Liver (tissue), 9 donors: ENCODE measurements around the gene TMLHE. TPM values are rescaled to one million over a fixed set of nuclear protein-coding genes. Genes with fewer than 3 reads are reported as not detected.
"Not testable (repeated sequence)": the region's sequence is repeated elsewhere in the genome, so short reads cannot be mapped to it uniquely, and the experiment has no call there.

Source experiments
- DNase-seq: peaks from one replicate; pipeline ENCODE4 v3.0.0-alpha.2; 2017; ENCODE audit warnings: low spot score
- H3K27ac ChIP-seq, 2 donors: one replicate each; pipeline ENCODE4 v1.7.0; 2013; ENCODE audit warnings: inconsistent platforms in 2 of 2, low read length in 2 of 2, control low read depth in 1 of 2, low read depth in 1 of 2, mild to moderate bottlenecking in 1 of 2
- H3K27me3 ChIP-seq, 4 donors: one replicate each; pipeline versions ENCODE4 v1.6.1 to v1.7.0; 2013; ENCODE audit warnings: low read length in 3 of 4, inconsistent platforms in 1 of 4, mild to moderate bottlenecking in 1 of 4, moderate library complexity in 1 of 4; ENCODE audit not compliant: control insufficient read depth in 4 of 4, insufficient read depth in 4 of 4
- H3K36me3 ChIP-seq, 4 donors: one replicate each; pipeline versions ENCODE4 v1.6.1 to v1.7.0; 2013; ENCODE audit warnings: low read length in 3 of 4, mild to moderate bottlenecking in 3 of 4, low read depth in 1 of 4, moderate library complexity in 1 of 4; ENCODE audit not compliant: control insufficient read depth in 4 of 4, insufficient read depth in 3 of 4
- H3K4me1 ChIP-seq, 4 donors: one replicate each; pipeline versions ENCODE4 v1.6.1 to v1.7.0; 2013; ENCODE audit warnings: low read length in 3 of 4, mild to moderate bottlenecking in 3 of 4, moderate library complexity in 1 of 4; ENCODE audit not compliant: control insufficient read depth in 4 of 4, insufficient read depth in 4 of 4
- H3K4me3 ChIP-seq, 3 donors: one replicate each; pipeline versions ENCODE4 v1.6.1 to v1.7.0; 2013; ENCODE audit warnings: low read length in 3 of 3, control low read depth in 1 of 3, low read depth in 1 of 3, mild to moderate bottlenecking in 1 of 3
- H3K9ac ChIP-seq, 2 donors: one replicate each; pipeline ENCODE4 v1.7.0; 2013; ENCODE audit warnings: low read length in 2 of 2, mild to moderate bottlenecking in 2 of 2, moderate library complexity in 2 of 2, control low read depth in 1 of 2, low read depth in 1 of 2
- H3K9me3 ChIP-seq, 4 donors: one replicate each; pipeline versions ENCODE4 v1.6.1 to v1.7.0; 2013; ENCODE audit warnings: low read length in 3 of 4; ENCODE audit not compliant: control insufficient read depth in 4 of 4
- ATF3 ChIP-seq: IDR thresholded peaks from 2 replicates; pipeline ENCODE4 v1.6.1; 2016; ENCODE audit warnings: antibody characterized with exemption
- CTCF ChIP-seq: fragments of 150-350 bp; IDR thresholded peaks from 2 replicates; pipeline ENCODE4 v1.5.1; 2017; ENCODE audit warnings: improper control_type of control experiment, low read depth, low read length; ENCODE audit not compliant: missing input control
- EGR1 ChIP-seq, 2 donors: IDR thresholded peaks; 2 replicates each; pipeline ENCODE4 v1.6.1; 2016 to 2018; ENCODE audit warnings: antibody characterized with exemption in 2 of 2, low read depth in 2 of 2
- FOXA1 ChIP-seq: IDR thresholded peaks from 2 replicates; pipeline ENCODE4 v1.6.1; 2016; ENCODE audit warnings: antibody characterized with exemption
- FOXA2 ChIP-seq: IDR thresholded peaks from 2 replicates; pipeline ENCODE4 v1.6.1; 2016; ENCODE audit warnings: antibody characterized with exemption
- GABPA ChIP-seq, 2 donors: IDR thresholded peaks in 1 of 2; conservative IDR thresholded peaks in 1 of 2; 2 replicates each; pipeline ENCODE4 v1.6.1; 2016; ENCODE audit warnings: antibody characterized with exemption in 2 of 2, mild to moderate bottlenecking in 1 of 2, moderate library complexity in 1 of 2
- HNF4A ChIP-seq, 2 donors: conservative IDR thresholded peaks; 2 replicates each; pipeline ENCODE4 v1.6.1; 2016; ENCODE audit warnings: antibody characterized with exemption in 2 of 2, mild to moderate bottlenecking in 2 of 2
- JUND ChIP-seq, 2 donors: IDR thresholded peaks; 2 replicates each; pipeline ENCODE4 v1.6.1; 2016; ENCODE audit warnings: antibody characterized with exemption in 2 of 2
- MAX ChIP-seq: IDR thresholded peaks from 2 replicates; pipeline ENCODE4 v1.6.1; 2016; ENCODE audit warnings: antibody characterized with exemption
- NR2F2 ChIP-seq: IDR thresholded peaks from 2 replicates; pipeline ENCODE4 v1.6.1; 2016; ENCODE audit warnings: antibody characterized with exemption
- REST ChIP-seq: IDR thresholded peaks from 2 replicates; pipeline ENCODE4 v1.6.1; 2016; ENCODE audit warnings: antibody characterized with exemption, mild to moderate bottlenecking
- RXRA ChIP-seq, 2 donors: IDR thresholded peaks; 2 replicates each; pipeline ENCODE4 v1.6.1; 2017 to 2018; ENCODE audit warnings: antibody characterized with exemption in 2 of 2, mild to moderate bottlenecking in 1 of 2
- SP1 ChIP-seq: IDR thresholded peaks from 2 replicates; pipeline ENCODE4 v1.6.1; 2018; ENCODE audit warnings: antibody characterized with exemption, mild to moderate bottlenecking
- TAF1 ChIP-seq: conservative IDR thresholded peaks from 2 replicates; pipeline ENCODE4 v1.6.1; 2016; ENCODE audit warnings: antibody characterized with exemption, mild to moderate bottlenecking
- YY1 ChIP-seq: IDR thresholded peaks from 2 replicates; pipeline ENCODE4 v1.6.1; 2016; ENCODE audit warnings: antibody characterized with exemption, mild to moderate bottlenecking
- WGBS: extraction: QIAGEN DNeasy Blood & Tissue Kit; methylation state at CpG from one replicate; pipeline ENCODE4 v1.1.7; 2013; 5-methylcytosine and 5-hydroxymethylcytosine counted together
- polyA plus RNA-seq, 2 donors: library from polyadenylated mRNA; stranded (reverse) in 1 of 2; unstranded in 1 of 2; fragments of 200-250 nt in 1 of 2; fragments of >200 nt in 1 of 2; fragmentation: Nextera tagmentation in 1 of 2; extraction: Ambion mirVana in 1 of 2; gene quantifications; one replicate each; pipeline versions ENCODE4 v1.2.1 to v1.2.3, GENCODE V29; 2013 to 2015
- total RNA-seq, 2 donors: library from RNA; depleted of rRNA; stranded (reverse); fragments of >200 nt; gene quantifications; one replicate each; pipeline ENCODE4 v1.2.3, GENCODE V29; 2014
- donor health status: healthy.
- donor health status: healthy.
- donor health status: healthy.
- donor health status: healthy.
- donor health status: healthy.

Gene TMLHE
- total and polyA plus RNA-seq, 4 donors, result 10.4 to 21.3 (median 12.2) TPM

GRCh38 chrX:155637714-155638113 is 25.0 kb upstream of the TMLHE start:
- H3K9me3 ChIP-seq, result no peaks in the 10 kb centered on the region
- H3K27ac ChIP-seq, result no peak overlapping the region
- H3K9ac ChIP-seq, result no peak overlapping the region
- H3K4me3 ChIP-seq, result no peak overlapping the region
- no peaks in the 10 kb centered on the region for H3K27me3 ChIP-seq
- DNase-seq, result no peak
- TF ChIP-seq JUND (IDR thresholded peaks at IDR 0.05) (no peak), EGR1 (IDR thresholded peaks at IDR 0.05; ENCODE audit: low read depth in 2 of 2) (no peak), FOXA2 (no peak), MAX (no peak), GABPA (IDR thresholded peaks at IDR 0.05 in 1 of 2, conservative IDR thresholded peaks at IDR 0.05 in 1 of 2) (no peak), ATF3 (no peak), HNF4A (conservative IDR thresholded peaks at IDR 0.05) (no peak), RXRA (IDR thresholded peaks at IDR 0.05) (no peak), SP1 (no peak), TAF1 (no peak), CTCF (no peak), REST (no peak), FOXA1 (no peak), NR2F2 (no peak), YY1 (no peak)
- no peaks in the 10 kb centered on the region for H3K36me3 ChIP-seq
- no peaks in the 10 kb centered on the region for H3K4me1 ChIP-seq

GRCh38 chrX:155635019-155635418 is 22.3 kb upstream of the TMLHE start:
- 91% methylated on average over 1 of the region's 1 CpG for WGBS
- H3K9me3 ChIP-seq, DNase-seq, H3K27me3 ChIP-seq, H3K9ac ChIP-seq, H3K36me3 ChIP-seq, H3K27ac ChIP-seq, H3K4me1 ChIP-seq, H3K4me3 ChIP-seq: not testable (repeated sequence)
